Measurements from ENCODE around the gene HOXC10. TPM values are rescaled to one million over a fixed set of nuclear protein-coding genes. Genes with fewer than 3 reads are reported as not detected.

The HOXC10 gene
- total RNA-seq, 1 donor from 2014 or later = not detected

- Mint-ChIP-seq H3K27me3 (ENCODE audit: unreplicated experiment) (peaks cover 66% of the 10 kb centered on the region), H3K27ac (ENCODE audit: unreplicated experiment) (no peak overlapping the region), H3K4me3 (ENCODE audit: unreplicated experiment) (no peak overlapping the region), H3K4me1 (ENCODE audit: low read depth, unreplicated experiment) (no peaks in the 10 kb centered on the region), H3K36me3 (ENCODE audit: unreplicated experiment) (no peaks in the 10 kb centered on the region), H3K9me3 (ENCODE audit: unreplicated experiment) (peaks cover 5% of the 10 kb centered on the region)
- no peak for DNase-seq
- no peak for TF ChIP-seq CTCF (IDR thresholded peaks at IDR 0.05; ENCODE audit: partially characterized antibody, unreplicated experiment)
These were observed 12.7 kb upstream of the HOXC10 start for GRCh38 chr12:53972152-53972702.

- no peaks in the 10 kb centered on the region for H3K4me1 Mint-ChIP-seq (ENCODE audit: low read depth, unreplicated experiment)
- H3K9me3 Mint-ChIP-seq (ENCODE audit: unreplicated experiment) = peaks cover 5% of the 10 kb centered on the region
- H3K4me3 Mint-ChIP-seq (ENCODE audit: unreplicated experiment) = no peak within 1 kb of the TSS
- no peak for DNase-seq
- H3K36me3 Mint-ChIP-seq (ENCODE audit: unreplicated experiment) = no peaks in the 10 kb centered on the region
- peaks cover 63% of the 10 kb centered on the region for H3K27me3 Mint-ChIP-seq (ENCODE audit: unreplicated experiment)
- no peak within 1 kb of the TSS for H3K27ac Mint-ChIP-seq (ENCODE audit: unreplicated experiment)
- no peak for TF ChIP-seq CTCF (IDR thresholded peaks at IDR 0.05; ENCODE audit: partially characterized antibody, unreplicated experiment)
These were observed 12.2 kb upstream of the HOXC10 start, which contains the start of gene HOXC11 for GRCh38 chr12:53972722-53973235. TSS of gene HOXC11 (plus strand) at chr12:53973126. CDS start at chr12:53973242, 116 bp downstream.

- H3K9me3 Mint-ChIP-seq (ENCODE audit: unreplicated experiment) = peaks cover 5% of the 10 kb centered on the region
- H3K4me3 Mint-ChIP-seq (ENCODE audit: unreplicated experiment) = no peak overlapping the region
- no peak for DNase-seq
- no peaks in the 10 kb centered on the region for H3K4me1 Mint-ChIP-seq (ENCODE audit: low read depth, unreplicated experiment)
- no peaks in the 10 kb centered on the region for H3K36me3 Mint-ChIP-seq (ENCODE audit: unreplicated experiment)
- H3K27me3 Mint-ChIP-seq (ENCODE audit: unreplicated experiment) = peaks cover 62% of the 10 kb centered on the region
- no peak overlapping the region for H3K27ac Mint-ChIP-seq (ENCODE audit: unreplicated experiment)
- TF ChIP-seq CTCF (IDR thresholded peaks at IDR 0.05; ENCODE audit: partially characterized antibody, unreplicated experiment) = no peak
These were observed 11.5 kb upstream of the HOXC10 start for GRCh38 chr12:53973236-53974042.

GRCh38 chr12:53974084-53975063 is 10.6 kb upstream of the HOXC10 start, which contains the start of gene HOTAIR:
TSS of gene HOTAIR (minus strand) at chr12:53974954.
- DNase-seq = no peak
- H3K4me1 Mint-ChIP-seq (ENCODE audit: low read depth, unreplicated experiment) = no peaks in the 10 kb centered on the region

More at GRCh38 chr12:53974084-53975063, 10.6 kb upstream of the HOXC10 start, which contains the start of gene HOTAIR:
- Mint-ChIP-seq H3K4me3 (ENCODE audit: unreplicated experiment) (no peak within 1 kb of the TSS), H3K9me3 (ENCODE audit: unreplicated experiment) (peaks cover 5% of the 10 kb centered on the region), H3K27ac (ENCODE audit: unreplicated experiment) (no peak within 1 kb of the TSS), H3K27me3 (ENCODE audit: unreplicated experiment) (peaks cover 61% of the 10 kb centered on the region), H3K36me3 (ENCODE audit: unreplicated experiment) (no peaks in the 10 kb centered on the region)
- no peak for TF ChIP-seq CTCF (IDR thresholded peaks at IDR 0.05; ENCODE audit: partially characterized antibody, unreplicated experiment)

Measured in glutamatergic neuron (in vitro differentiated cells).